HuH-7.5 (cell line): Measurements from ENCODE around the gene WWTR1.
A peak's percentile ranks its signal among the peaks of the same experiment; 100 is the strongest.

Source experiments
- DNase-seq: peaks from one replicate; pipeline ENCODE4 v3.0.0; 2011; ENCODE audit warnings: low spot score

The WWTR1 gene

DNA sequence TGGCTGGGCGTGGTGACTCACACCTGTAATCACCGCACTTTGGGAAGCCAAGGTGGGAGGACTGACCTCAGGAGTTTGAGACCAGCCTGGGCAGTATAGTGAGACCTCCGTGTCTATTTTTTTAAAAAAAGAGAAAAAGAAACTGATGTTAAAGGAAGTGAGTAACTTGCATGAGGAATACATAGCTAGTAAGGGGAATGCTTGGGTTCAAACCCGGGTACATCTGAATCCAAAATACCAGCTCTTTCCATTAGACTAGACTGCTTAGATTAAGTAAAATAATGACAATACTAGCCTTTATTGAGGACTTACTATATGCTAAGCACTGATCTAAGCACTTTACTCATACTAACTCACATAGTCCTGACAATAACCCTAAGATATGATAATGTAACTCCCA, 160.9 kb downstream of the WWTR1 start:
- no peak for DNase-seq

DNA sequence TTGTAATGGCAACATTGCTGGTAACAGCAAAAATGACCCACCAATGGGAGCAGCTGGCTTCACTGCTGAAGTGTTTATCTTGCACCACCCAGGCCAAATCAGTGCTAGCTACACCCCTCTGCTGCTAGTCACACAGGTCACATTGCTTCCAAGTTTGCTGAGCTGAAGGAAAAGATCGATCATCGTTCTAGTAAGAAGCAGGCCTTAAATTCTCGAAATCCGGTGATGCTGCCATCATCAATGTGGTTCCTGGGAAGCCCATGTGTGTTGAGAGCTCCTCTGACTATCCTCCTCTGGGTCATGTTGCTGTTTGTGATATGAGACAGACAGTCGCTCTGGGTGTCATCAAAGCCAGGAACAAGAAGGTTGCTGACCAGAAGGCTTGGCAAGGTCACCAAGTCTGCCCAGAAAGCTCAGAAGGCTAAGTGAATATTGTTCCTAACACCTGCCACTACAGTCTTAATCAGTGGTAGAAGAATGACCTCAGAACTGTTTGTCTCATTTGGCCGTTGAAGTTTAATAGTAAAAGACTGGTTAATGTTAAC, 162.2 kb downstream of the WWTR1 start:
- DNase-seq, result no peak

DNA sequence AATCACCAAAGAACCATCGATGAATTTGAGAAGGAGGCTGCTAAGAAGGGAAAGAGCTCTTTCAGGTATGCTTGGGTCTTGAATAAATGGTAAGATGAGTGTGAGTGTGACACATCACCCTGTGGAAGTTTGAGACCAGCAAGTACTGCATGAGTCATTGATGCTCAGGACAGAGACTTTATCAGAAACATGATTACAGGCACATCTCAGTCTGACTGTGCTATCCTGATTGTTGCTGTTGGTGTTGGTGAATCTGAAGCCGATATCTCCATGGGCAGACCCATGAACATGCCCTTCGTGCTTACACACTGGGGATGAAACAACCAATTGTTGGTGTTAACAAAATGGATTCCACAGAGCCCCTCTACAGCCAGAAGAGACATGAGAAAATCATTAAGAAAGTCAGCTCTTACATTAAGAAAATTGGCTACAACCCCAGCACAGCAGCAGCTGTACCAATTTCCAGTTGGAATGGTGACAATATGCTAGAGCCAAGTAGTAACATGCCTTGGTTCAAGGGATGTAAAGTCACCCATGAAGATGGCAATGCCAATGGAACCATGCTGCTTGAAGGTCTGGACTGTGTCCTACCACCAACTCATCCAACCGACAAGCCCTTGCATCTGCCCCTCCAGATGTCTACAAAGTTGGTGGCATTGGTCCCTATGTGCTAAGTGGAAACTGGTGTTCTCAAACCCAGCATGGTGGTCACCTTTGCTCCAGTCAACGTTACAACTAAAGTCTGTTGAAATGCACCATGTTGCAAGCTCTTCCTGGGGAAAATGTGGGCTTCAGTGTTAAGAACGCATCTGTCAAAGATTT, 162.9 kb downstream of the WWTR1 start:
- DNase-seq, result no peak

DNA sequence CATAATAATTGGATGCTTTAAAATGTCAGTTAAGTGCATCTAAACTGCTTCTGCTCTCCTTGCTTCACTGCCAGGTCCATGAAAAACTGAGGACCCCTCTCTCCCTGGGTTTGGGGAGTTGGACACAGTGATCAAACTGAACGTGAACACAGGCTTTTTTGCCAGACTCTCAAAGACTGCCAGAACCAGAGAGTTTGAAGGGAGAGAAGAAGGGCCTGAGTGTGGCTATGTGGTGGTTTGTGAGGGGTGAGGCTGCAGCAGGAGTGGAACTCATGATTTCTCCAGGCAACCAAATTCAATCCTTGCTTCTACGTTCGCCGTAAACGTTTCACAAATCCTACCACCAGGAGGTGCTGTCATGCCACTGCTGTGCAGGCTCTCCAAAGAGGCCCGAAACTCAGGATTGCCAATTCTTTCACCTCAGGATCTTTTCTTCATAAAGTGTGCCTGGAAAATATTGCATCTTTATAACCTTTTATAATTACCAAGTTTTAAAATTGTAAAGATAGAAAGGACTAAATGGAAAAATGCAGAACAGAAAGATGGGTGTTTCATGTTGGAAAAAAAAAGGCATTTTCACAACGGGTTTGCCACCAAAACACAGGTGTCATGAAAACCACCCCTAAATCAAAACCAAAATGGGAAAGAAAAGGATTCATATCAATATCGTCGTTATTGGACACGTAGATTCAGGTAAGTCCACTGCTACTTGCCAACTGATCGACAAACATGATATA, 163.6 kb downstream of the WWTR1 start:
- no peak for DNase-seq

DNA sequence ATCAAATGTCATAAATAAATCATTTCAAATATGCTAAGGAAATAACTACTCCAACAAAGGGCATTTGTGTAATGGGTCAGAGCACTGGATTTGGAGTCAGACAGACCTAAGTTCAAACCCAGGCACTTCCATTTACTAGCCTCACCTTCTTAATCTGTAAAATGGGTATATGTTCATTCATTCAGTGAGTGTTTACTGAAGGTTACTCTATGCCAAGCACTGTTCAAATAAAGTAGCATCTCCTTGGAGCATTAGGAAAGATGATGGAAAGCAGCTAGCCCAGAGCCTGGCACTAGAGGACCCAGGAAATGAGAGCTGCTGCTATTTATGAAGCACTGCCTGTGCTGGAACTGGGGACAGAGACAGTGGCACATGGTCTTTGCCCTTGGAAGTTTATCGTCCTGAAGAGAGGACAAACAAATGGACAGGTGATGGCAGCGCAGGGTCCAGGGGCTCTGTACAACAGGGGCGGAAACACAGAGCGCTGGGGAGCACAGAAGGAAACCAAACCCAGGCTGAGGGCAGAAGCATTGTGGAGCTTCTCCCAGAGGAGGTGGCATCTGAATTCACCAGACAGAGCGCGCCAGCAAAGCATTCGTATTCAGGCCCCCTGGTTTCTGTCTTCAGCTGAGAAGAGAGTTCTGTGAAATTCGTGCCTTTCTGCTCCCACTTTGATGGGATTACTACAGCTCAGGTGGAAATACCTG, 164.4 kb downstream of the WWTR1 start:
- no peak for DNase-seq

DNA sequence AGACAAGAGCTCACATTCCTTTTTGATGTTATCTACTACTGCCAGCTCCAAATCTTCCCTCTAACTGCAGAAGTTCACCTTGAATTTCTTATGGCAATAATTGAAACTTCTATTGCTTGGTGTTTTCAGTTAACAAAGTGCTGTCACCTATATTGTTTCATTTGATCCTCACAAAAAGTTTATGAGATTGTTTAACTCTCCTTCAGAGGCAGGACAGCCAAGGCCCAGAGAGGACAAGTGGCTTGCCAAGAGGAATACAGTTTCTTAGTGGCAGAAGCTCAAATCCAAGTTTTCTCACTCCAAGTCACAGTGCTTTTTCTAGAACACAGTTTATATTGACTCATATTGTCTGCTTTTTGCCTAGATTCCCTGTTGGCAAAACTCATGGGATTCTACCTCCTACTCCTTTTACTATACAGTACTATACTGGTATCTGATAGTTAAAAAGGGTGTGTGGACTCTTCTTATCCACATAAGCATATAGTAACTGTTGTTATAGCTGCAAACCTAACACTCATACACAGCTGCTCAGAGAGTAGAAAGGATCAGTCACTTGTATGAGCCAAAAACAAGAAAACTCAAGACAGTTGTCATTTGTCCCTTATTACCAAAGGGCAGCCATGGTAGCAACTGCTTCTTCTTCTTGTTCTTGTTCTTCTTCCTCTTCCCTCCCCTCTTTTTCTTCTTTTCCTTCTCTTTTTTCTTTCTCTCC, 167.4 kb downstream of the WWTR1 start:
- no peak for DNase-seq

DNA sequence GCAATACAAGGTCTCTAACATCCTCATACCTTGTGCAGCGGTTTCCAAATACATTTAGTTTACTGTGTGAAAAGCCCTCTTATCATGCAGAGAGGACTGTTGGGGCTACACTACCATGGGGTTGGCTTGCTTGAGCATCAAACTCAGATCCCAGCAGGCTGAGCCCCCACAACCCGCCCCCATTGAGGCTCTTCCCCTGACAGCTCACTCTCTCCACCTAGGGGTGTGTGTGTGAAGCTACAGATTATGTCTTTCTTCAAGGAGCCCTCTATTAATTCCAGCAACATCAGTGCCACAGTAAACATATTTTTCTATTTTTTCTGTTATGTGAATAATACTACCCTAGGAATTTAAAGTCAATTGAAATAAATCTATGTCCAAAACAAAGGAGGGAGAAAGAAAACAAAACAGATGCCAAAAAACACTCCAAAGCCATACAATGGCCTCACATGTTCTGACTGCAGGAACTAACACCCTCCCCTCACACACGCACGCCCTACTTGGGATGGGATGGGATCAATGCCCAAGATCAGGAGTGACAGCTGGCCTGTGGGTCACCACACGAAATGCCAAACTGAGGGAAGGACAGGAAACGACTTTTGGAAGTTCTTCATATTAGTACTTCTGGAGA, 168.7 kb downstream of the WWTR1 start:
- DNase-seq, result no peak

DNA sequence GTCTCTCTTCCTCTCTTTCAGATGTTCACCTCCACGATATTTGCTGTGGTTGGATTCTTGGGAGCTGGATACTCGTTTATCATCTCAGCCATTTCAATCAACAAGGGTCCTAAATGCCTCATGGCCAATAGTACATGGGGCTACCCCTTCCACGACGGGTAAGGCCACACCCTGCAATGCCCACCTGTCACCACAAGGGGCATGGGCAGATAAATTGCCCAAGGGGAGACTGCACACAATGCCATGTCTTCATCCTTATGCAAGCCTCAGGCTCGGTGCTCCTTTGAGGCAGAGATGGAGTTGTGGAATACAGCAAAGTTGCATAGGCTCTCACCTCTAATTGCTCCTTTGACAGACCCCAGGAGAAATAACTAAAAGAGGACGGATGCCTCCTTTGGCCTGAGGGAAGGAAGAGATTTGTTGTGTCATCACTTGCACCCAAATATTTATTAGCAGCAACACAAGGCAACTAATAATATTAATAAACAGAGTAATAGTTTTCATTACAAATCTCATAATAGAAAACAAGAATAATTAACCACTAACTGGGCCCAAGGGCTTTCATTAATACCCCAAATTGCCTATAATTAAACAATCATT, 170.1 kb downstream of the WWTR1 start:
- DNase-seq, result no peak

DNA sequence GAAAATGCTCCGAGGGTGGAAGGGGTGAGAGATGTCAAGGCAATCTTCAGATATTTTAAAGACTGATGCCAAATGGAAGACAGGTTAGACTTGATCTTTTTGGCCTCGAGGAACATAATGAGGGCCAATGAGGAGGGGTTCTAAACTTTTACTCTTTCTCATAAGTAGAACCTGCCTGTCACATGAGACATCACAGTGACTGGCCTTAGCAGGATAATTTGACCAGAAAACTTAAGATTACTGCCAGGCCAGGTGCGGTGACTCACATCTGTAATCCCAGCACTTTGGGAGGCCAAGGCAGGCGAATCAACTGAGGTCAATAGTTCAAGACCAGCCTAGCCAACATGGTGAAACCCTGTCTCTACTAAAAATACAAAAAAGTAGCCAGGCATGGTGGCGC, 171.1 kb downstream of the WWTR1 start:
- no peak for DNase-seq

DNA sequence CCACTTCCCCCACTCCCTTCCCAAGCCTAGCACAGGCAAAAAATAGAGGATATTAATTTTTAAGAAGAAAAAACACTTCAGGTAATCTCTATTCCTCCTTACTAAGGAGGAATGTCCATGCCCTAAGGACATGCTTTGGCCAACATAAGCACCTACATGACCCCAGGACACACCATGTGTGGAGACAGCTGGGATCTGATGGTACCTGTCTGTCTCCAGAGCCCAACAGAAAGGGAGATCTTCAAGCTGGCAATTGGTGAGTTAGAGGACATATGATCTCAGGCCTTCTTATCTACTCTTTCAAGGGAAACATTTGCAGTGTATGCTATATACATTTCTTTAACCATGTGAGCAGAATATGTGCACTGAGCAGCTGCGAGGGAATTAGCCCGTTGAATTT, 176.3 kb downstream of the WWTR1 start:
- no peak for DNase-seq

DNA sequence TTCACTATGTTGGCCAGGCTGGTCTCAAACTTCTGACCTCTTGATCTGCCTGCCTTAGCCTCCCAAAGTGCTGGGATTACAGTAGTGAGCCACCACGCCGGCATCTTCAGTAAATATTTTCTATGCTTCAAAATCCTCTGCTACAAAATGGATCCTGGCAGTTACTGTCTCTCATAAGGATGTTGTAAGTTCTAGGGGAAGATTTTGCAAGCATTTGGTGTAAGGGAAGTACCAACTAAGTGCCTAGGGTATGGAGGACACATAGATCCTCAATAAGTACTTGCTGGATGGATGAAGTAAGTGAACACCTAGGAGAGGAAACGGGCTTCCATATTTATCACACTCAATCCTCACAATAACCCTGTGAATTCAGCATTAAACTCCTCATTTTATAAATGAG, 176.8 kb downstream of the WWTR1 start:
- DNase-seq, result no peak

DNA sequence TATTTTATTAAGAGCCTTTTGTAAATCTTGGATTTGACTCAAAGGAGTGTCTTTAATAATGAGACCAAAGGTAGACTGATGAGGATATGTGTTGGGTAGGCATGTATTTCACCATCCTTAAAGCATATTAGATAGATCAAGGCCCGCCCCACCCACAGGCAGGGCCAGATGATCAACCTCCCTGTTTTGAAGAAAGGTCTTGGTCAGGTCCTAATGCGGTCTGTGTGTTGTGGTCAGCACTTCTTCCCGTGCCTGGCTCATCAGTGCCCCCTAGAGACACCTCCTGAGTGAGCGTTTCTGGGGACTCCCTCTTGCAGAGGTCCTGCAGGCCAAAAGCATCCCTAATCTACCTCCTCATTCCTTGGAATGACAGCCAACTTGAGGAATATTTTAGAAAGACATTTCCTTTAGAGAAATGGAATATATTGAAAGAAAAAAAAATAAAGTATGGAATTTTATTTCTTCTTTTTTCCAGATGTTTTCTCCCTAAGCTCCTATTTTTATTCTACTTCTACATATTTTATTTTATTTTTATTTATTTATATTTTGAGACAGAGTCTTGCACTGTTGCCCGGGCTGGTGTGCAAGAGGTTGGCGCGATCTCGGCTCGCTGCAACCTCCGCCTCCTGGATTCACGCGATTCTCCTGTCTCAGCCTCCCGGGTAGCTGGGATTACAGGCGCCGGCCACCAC, 177.4 kb downstream of the WWTR1 start:
- DNase-seq, result peak; percentile 51

DNA sequence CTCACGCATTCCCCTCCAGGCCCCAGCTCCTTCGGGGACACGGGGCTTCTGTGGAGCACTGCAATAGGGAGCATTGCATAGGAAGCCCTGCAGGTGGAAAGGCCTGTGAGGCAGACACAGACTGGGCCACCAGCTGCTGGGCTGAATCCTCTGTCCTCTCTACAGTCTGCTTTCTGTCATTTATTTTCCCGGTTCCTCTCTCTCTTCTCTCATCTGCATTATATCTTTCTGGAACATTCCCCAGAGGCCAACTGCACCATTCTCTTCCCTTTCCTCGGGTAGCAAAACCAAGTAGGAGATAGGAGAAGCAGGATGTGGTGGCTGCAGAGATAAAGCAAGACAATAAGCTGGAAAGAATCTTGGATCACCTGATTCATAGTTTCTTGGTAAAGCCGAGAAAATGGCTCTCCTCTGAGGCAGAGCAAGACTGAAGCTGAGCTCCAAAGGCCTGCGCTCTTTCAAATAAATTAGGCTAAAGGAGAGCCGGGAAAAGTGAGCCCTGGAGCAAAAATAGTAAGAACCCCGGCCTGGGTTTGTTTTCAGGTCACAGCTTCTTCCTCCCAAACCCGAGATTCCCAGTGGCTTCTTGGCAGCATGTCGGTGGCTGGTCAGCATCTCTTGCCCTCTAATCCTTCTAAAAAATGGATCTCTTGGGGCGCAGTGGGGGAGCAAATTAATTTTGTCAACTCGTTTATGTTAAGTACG, 178.1 kb downstream of the WWTR1 start:
- DNase-seq, result no peak

DNA sequence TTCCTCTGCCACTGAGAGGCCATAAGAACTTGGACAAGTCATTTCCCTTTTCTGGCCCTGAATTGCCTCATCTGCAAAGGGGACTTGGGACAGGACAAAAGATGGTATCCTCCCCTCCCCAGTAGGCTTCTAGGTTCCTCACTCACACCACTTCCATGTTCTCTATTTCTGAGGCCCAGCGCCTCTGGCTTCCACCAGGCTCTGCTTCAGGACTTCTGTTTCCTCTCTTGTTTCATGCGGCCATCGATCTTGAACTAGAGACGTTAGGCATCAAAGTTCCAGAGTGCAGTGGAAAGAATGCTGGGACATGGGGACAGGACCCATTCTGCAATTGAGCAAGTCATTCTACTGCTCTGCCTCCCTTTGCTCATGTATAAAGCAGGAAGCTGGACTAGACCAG, 181.6 kb downstream of the WWTR1 start:
- no peak for DNase-seq

DNA sequence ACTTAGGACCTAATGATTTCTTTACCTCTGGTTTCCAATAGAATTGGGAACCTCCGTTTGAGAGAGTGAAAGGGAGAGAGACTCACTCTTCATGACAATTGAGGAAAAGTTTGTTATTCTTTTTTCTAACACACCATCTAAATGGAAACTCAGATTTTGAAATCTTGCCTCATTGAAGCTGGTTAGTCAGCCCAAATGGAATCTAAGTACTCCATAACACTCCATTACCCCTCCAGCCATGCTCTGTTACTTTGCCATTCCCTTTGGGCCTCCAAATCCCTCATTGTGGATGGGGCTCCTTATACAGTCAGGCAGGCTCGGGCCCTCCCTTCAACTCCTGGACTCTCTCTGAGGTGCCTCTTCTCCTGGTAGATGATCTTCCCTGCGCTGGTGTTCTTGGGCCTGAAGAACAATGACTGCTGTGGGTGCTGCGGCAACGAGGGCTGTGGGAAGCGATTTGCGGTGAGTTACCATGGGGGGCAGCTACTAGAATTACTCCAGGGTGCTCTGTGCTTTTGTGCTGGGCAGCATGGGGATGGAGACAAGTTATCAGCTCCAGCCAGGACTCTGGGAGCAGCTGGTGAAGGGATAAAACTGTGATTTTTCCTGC, 182.3 kb downstream of the WWTR1 start:
- DNase-seq, result no peak

DNA sequence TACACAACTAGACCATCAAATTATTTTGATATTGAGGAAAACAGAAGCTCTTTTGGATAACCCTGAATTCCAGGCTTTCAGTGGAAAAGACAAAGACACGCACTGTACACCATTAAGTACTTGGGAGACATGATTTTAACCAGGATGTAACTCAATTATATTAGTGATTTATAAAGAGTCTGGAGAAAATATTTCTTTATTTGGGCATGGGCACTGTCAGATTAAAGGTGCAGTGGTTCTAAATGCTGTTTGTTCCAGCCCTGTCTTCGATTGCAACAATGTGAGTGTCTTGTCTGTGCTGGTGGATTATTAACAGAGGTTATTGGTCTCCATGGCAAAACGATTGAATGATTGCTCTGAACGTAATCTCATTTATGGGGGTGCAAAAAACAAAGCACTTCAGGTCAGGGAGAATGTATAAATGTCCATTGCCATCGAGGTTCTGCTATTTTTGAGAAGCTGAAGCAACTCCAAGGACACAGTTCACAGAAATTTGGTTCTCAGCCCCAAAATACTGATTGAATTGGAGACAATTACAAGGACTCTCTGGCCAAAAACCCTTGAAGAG, 183.5 kb downstream of the WWTR1 start, which contains the start of gene TM4SF4:
Gene TM4SF4, plus strand, starts transcription at position 448 of the 568 bp plus-strand sequence. CDS start 181 bp downstream, outside the sequence.
- peak; percentile 44 for DNase-seq

DNA sequence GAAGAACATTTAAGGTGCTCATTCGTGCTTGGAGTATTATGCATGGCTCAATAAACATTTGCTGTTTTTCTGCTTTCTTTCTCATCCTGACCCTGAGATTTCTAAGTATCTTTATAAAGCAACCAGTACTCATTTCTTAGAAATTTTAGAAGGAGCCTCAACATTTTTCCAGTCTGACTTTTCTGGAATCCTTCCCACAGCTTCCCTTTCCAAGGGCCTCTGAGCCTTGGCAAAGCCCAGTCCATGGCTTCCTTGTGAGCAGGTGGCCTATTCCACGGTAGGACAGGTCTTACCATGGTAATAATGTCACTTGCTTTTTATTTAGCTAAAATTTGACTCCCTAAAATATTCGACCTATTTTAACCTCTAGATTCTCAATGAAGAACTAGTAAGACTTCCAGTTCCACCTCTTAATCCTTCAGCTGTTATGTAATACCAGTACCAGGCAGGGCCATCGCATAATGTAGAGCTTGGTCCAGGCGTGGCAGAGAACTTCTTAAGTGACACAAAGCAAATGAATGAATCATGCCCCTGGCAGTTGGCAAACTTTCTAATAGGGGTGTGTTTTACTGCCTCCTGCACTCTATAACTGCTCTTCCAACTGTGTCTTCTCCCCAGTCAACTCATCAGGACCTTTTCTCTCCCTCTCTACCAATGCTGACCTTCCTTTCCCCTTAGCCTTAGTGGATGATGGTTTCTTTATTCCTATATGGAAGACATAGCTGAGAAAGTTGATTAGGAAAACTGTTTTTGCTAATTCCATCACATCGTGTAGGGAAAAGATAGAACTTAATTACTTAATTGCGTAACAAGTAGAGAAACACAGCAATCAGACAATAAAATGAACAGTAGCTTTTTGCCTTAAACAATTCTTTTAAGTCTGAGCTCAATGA, 184.2 kb downstream of the WWTR1 start:
- peak; percentile 23 for DNase-seq
